Activated CD4-positive, alpha-beta T cell treated with anti-CD3 and anti-CD28 coated beads, Interleukin-2, Interleukin-4, amounts not matched to agents 100 ng/mL and 50 ng/mL, durations not matched to agents 16 hours and 8 hours (primary cell): ENCODE measurements around the gene RUNX3.

Source experiments
- DNase-seq: peaks from one replicate; pipeline ENCODE4 v3.0.0-alpha.2; 2020; ENCODE audit warnings: low spot score

Gene RUNX3

GRCh38 chr1:24963099-24963872, 33.2 kb upstream of the RUNX3 start:
- DNase-seq = no peak

GRCh38 chr1:24961961-24962861, 32.1 kb upstream of the RUNX3 start:
- DNase-seq = no peak

GRCh38 chr1:24961334-24961733, 31.3 kb upstream of the RUNX3 start:
- DNase-seq = no peak

GRCh38 chr1:24960071-24960801, 30.2 kb upstream of the RUNX3 start:
- DNase-seq = no peak

- no peak for DNase-seq
These were observed 29.5 kb upstream of the RUNX3 start for GRCh38 chr1:24959623-24959975.

- DNase-seq = no peak
These were observed 28.9 kb upstream of the RUNX3 start for GRCh38 chr1:24958766-24959622.

GRCh38 chr1:24957808-24958752, 28.0 kb upstream of the RUNX3 start:
- DNase-seq = no peak

- peak; percentile 53 for DNase-seq
These were observed 27.1 kb upstream of the RUNX3 start for GRCh38 chr1:24957016-24957807.

- no peak for DNase-seq
These were observed 25.8 kb upstream of the RUNX3 start for GRCh38 chr1:24955779-24956365.

- DNase-seq = peak; percentile 96
These were observed 25.1 kb upstream of the RUNX3 start for GRCh38 chr1:24955161-24955560.

- DNase-seq = no peak
These were observed 24.6 kb upstream of the RUNX3 start for GRCh38 chr1:24954631-24955030.

- no peak for DNase-seq
These were observed 23.9 kb upstream of the RUNX3 start for GRCh38 chr1:24954022-24954421.

- peak; percentile 77 for DNase-seq
These were observed 22.4 kb upstream of the RUNX3 start for GRCh38 chr1:24952413-24952841.

GRCh38 chr1:24951810-24952412, 21.8 kb upstream of the RUNX3 start:
- no peak for DNase-seq

GRCh38 chr1:24951337-24951736, 21.3 kb upstream of the RUNX3 start:
- DNase-seq = no peak

GRCh38 chr1:24949331-24949881, 19.3 kb upstream of the RUNX3 start:
- DNase-seq = no peak

GRCh38 chr1:24948079-24948827, 18.2 kb upstream of the RUNX3 start:
- DNase-seq = no peak
